Smooth muscle cell (in vitro differentiated cells): ENCODE measurements around the gene CDK9. TPM values are rescaled to one million over a fixed set of nuclear protein-coding genes. Genes with fewer than 3 reads are reported as not detected.

Experiments
- DNase-seq: peaks from one replicate; lab custom pipeline; 2025; ENCODE audit not compliant: unreplicated experiment; lab: John Stamatoyannopoulos, UW
- H2AFZ ChIP-seq: fragments of 200-600 bp; sonication (generic); 2 replicates; pipeline ENCODE4 v1.6.0; 2016; ENCODE audit warnings: antibody characterized with exemption, low read depth, mild to moderate bottlenecking
- H3F3A ChIP-seq: fragments of 200-600 bp; sonication (generic); 2 replicates; pipeline ENCODE4 v1.6.0; 2017; ENCODE audit warnings: antibody characterized with exemption, low read depth
- H3K27ac ChIP-seq: fragments of 200-600 bp; sonication (generic); 2 replicates; pipeline ENCODE4 v1.5.1; 2016; ENCODE audit warnings: low read depth, mild to moderate bottlenecking
- H3K27me3 ChIP-seq: fragments of 200-600 bp; sonication (generic); 2 replicates; pipeline ENCODE4 v1.6.1; 2016; ENCODE audit warnings: low read depth, mild to moderate bottlenecking
- H3K36me3 ChIP-seq: fragments of 200-600 bp; sonication (generic); 2 replicates; pipeline ENCODE4 v1.5.1; 2016; ENCODE audit warnings: low read depth
- H3K4me1 ChIP-seq: fragments of 200-600 bp; sonication (generic); 2 replicates; pipeline ENCODE4 v1.5.1; 2016; ENCODE audit warnings: low read depth
- H3K4me2 ChIP-seq: fragments of 200-600 bp; sonication (generic); 2 replicates; pipeline ENCODE4 v1.6.0; 2016; ENCODE audit warnings: mild to moderate bottlenecking
- H3K4me3 ChIP-seq: fragments of 200-600 bp; sonication (generic); 2 replicates; pipeline ENCODE4 v1.5.1; 2016; ENCODE audit warnings: mild to moderate bottlenecking
- H3K79me2 ChIP-seq: fragments of 200-600 bp; sonication (generic); 2 replicates; pipeline ENCODE4 v1.6.0; 2016; ENCODE audit warnings: low read depth, mild to moderate bottlenecking
- H3K9ac ChIP-seq: fragments of 200-600 bp; sonication (generic); 2 replicates; pipeline ENCODE4 v1.6.0; 2016; ENCODE audit warnings: low read depth
- H3K9me3 ChIP-seq: fragments of 200-600 bp; sonication (generic); replicated peaks from 2 replicates; pipeline ENCODE4 v1.5.1; 2016; ENCODE audit warnings: low read depth
- H4K20me1 ChIP-seq: fragments of 200-600 bp; sonication (generic); 2 replicates; pipeline ENCODE4 v1.6.0; 2016; ENCODE audit warnings: low read depth
- WGBS: methylation state at CpG from one replicate; pipeline ENCODE4 v1.1.7; 2016; ENCODE audit warnings: low lambda C conversion rate; 5-methylcytosine and 5-hydroxymethylcytosine counted together
- polyA plus RNA-seq: library from polyadenylated mRNA; unstranded; fragments of >200 nt; fragmentation: Nextera tagmentation; extraction: Ambion mirVana; gene quantifications from 2 replicates; pipeline ENCODE4 v1.2.1, GENCODE V29; 2016
- total RNA-seq: library from RNA; depleted of rRNA; stranded (reverse); fragments of >200 nt; gene quantifications from 2 replicates; pipeline ENCODE4 v1.2.3, GENCODE V29; 2014
- TF ChIP-seq, protein P1 (sequence below): fragments of 200-600 bp; sonication (generic); IDR thresholded peaks from 2 replicates; pipeline ENCODE4 v1.5.1; 2017; ENCODE audit warnings: borderline replicate concordance, mild to moderate bottlenecking, antibody characterized with exemption; ENCODE audit not compliant: insufficient read depth, poor library complexity, severe bottlenecking

Gene CDK9
- total and polyA plus RNA-seq, 2 experiments from 2014 or later, result 38.2 to 68.6 TPM

DNA sequence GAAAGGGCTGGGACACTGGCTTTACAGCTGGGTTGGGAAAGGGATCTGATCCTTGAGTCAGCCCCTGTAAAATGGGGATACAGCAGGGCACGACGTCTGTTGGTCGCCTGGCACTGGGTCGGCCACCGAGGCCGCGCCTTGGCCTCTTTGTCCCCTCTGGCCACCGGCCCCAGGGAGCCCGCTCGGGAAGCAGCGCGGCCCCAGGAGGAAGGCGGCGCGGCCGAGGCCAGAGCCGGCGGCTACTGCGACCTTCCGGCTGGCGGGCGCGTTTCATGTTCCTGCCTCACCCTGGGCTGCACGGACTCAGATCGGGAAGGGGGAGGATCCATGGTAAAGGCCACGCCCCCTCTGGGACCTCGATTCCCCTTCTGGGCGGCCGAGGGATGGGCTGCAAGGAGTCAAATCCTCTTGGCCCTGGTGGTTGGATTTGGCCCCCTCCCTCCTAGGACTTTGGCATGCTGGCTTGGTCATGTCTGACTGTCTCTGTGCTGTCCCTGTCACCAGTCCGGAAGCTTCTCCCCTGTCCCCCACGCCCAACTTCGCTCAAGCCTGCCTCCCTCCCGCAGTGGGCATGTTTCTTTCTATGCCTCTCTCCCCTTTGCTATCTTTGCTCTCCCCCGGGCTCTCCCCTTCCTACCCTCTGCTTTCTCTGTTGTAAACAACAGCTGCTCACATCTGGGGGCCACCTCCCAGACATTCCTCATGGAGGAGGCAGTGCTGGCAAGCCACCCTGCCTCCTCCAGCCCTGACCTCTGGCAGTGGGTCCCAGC lies 42.6 kb downstream of the CDK9 start:
- H4K20me1 ChIP-seq, result no peaks in the 10 kb centered on the region
- H3K4me1 ChIP-seq, result peaks cover 4% of the 10 kb centered on the region
- H3K9ac ChIP-seq, result peak overlapping the region; percentile 36
- TF ChIP-seq, protein P1, sequence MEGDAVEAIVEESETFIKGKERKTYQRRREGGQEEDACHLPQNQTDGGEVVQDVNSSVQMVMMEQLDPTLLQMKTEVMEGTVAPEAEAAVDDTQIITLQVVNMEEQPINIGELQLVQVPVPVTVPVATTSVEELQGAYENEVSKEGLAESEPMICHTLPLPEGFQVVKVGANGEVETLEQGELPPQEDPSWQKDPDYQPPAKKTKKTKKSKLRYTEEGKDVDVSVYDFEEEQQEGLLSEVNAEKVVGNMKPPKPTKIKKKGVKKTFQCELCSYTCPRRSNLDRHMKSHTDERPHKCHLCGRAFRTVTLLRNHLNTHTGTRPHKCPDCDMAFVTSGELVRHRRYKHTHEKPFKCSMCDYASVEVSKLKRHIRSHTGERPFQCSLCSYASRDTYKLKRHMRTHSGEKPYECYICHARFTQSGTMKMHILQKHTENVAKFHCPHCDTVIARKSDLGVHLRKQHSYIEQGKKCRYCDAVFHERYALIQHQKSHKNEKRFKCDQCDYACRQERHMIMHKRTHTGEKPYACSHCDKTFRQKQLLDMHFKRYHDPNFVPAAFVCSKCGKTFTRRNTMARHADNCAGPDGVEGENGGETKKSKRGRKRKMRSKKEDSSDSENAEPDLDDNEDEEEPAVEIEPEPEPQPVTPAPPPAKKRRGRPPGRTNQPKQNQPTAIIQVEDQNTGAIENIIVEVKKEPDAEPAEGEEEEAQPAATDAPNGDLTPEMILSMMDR, result no peak
- peak overlapping the region; percentile 83 for H3K4me2 ChIP-seq
- WGBS, result 6% methylated on average over 34 of the region's 34 CpGs
- H3K36me3 ChIP-seq, result no peaks in the 10 kb centered on the region
- H2AFZ ChIP-seq, result peak overlapping the region; percentile 53
- peak; percentile 32 for DNase-seq
- no peaks in the 10 kb centered on the region for H3K79me2 ChIP-seq
- peak overlapping the region; percentile 36 for H3K4me3 ChIP-seq
- H3K9me3 ChIP-seq, result no peaks in the 10 kb centered on the region
- H3F3A ChIP-seq, result no peaks in the 10 kb centered on the region
- H3K27me3 ChIP-seq, result no peaks in the 10 kb centered on the region
- peak overlapping the region; percentile 40 for H3K27ac ChIP-seq

DNA sequence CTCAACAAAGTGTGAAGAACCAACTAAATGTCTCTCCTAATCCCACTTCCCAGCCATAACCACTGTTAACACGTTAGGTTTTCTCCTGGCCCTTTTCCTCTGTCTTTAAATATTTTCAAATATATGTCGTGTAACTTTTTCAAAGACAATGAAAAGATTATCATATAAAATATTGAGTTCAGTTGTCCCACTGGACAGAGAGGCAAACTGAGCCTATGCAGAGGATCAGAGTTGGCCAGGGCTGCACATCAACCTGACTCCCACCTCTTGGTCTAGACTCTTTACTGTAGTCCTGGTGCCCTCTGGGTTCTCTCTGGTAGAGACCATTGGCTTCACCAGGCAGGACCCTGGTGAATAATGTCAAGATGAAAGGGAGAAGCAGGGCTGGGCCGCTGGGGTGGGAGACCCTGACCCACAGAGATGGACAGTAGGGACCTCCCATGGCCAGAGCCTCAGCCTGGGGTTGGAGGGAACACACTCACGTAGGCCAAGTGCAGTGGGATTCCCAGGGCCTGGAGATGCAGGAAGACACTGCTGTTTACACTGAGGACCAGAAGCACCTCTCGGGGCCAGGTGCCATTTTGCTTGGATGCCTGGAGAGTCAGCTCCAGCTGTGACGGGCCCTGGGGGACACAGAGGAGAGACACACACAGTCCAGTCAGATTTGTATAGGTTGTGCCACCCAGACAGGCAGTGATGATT lies 43.5 kb downstream of the CDK9 start:
- Histone ChIP-seq H4K20me1 (no peaks in the 10 kb centered on the region), H3K79me2 (no peaks in the 10 kb centered on the region), H3K4me3 (no peak overlapping the region), H3K36me3 (no peaks in the 10 kb centered on the region), H3F3A (no peaks in the 10 kb centered on the region), H3K9ac (no peak overlapping the region), H3K9me3 (no peaks in the 10 kb centered on the region), H3K27ac (peak overlapping the region; percentile 40), H3K27me3 (no peaks in the 10 kb centered on the region), H3K4me1 (peaks cover 4% of the 10 kb centered on the region), H2AFZ (no peak overlapping the region), H3K4me2 (no peak overlapping the region)
- TF ChIP-seq, protein P1, result no peak
- WGBS, result 84% methylated on average over 6 of the region's 6 CpGs
- no peak for DNase-seq

DNA sequence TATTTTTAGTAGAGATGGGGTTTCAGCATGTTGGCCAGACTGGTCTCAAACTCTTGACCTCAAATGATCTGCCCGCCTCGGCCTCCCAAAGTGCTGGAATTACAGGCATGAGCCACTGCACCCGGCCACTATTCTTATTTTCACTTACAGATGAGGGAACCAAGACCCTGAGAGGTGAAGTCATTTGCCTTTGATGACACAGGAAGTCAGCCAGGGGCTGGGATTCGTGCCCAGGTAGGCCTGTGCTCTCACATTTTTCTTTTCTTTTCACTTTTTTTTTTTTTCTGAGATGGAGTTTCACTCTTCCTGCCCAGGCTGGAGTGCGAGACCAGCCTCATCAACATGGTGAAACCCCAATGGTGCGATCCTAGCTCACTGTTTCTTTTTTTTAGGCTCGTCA lies 46.4 kb downstream of the CDK9 start:
- Histone ChIP-seq H3K4me1 (peaks cover 10% of the 10 kb centered on the region), H3K9ac (no peak overlapping the region), H3K36me3 (no peaks in the 10 kb centered on the region), H3F3A (peaks cover 4% of the 10 kb centered on the region), H4K20me1 (no peaks in the 10 kb centered on the region), H3K4me3 (no peak overlapping the region), H3K9me3 (no peaks in the 10 kb centered on the region), H3K27me3 (no peaks in the 10 kb centered on the region), H3K4me2 (no peak overlapping the region), H3K79me2 (no peaks in the 10 kb centered on the region), H2AFZ (no peak overlapping the region), H3K27ac (no peak overlapping the region)
- TF ChIP-seq, protein P1, result no peak
- DNase-seq, result no peak
- WGBS, result 84% methylated on average over 7 of the region's 7 CpGs
